HG03095 (cell line): ENCODE data around the gene PNISR.
"Not testable (repeated sequence)": the region's sequence is repeated elsewhere in the genome, so short reads cannot be mapped to it uniquely, and the experiment has no call there.

ENCODE experiments used
- ATAC-seq: cut with Tn5 transposase; IDR thresholded peaks from one replicate; pipeline ENCODE4 v1.9.1; 2021; ENCODE audit warnings: moderate library complexity; ENCODE audit not compliant: unreplicated experiment

The PNISR gene

GRCh38 chr6:99424761-99425646 is at the start of gene PNISR:
TSS of gene PNISR (minus strand) at chr6:99425308. CDS start at chr6:99414659, 10,649 bp downstream.
- peak; percentile 66 for ATAC-seq

GRCh38 chr6:99473730-99474129 is 48.6 kb upstream of the PNISR start:
- no peak for ATAC-seq

GRCh38 chr6:99471638-99472037 is 46.5 kb upstream of the PNISR start:
- ATAC-seq, result no peak

- no peak for ATAC-seq
These were observed 42.5 kb upstream of the PNISR start for GRCh38 chr6:99467509-99468106.

GRCh38 chr6:99459133-99459532 is 34.0 kb upstream of the PNISR start:
- not testable (repeated sequence) for ATAC-seq

GRCh38 chr6:99458319-99458718 is 33.2 kb upstream of the PNISR start:
- no peak for ATAC-seq

GRCh38 chr6:99446076-99446475 is 21.0 kb upstream of the PNISR start:
- ATAC-seq, result no peak

GRCh38 chr6:99434702-99435530 is 9.8 kb upstream of the PNISR start:
- ATAC-seq, result peak; percentile 84

GRCh38 chr6:99432877-99433276 is 7.8 kb upstream of the PNISR start:
- ATAC-seq, result no peak

GRCh38 chr6:99431901-99432300 is 6.8 kb upstream of the PNISR start:
- no peak for ATAC-seq

- no peak for ATAC-seq
These were observed 2.9 kb upstream of the PNISR start for GRCh38 chr6:99427988-99428387.

GRCh38 chr6:99426451-99426757 is 1.3 kb upstream of the PNISR start:
- no peak for ATAC-seq

GRCh38 chr6:99425647-99426450 is 741 bp upstream of the PNISR start:
- peak; percentile 57 for ATAC-seq

- no peak for ATAC-seq
These were observed 1.1 kb downstream of the PNISR start for GRCh38 chr6:99424022-99424421.

- no peak for ATAC-seq
These were observed 2.2 kb downstream of the PNISR start for GRCh38 chr6:99422912-99423311.

- ATAC-seq, result peak; percentile 79
These were observed 8.0 kb downstream of the PNISR start for GRCh38 chr6:99416892-99417767.

- no peak for ATAC-seq
These were observed 8.9 kb downstream of the PNISR start for GRCh38 chr6:99416226-99416625.

GRCh38 chr6:99415446-99415845 is 9.7 kb downstream of the PNISR start:
- ATAC-seq, result no peak

GRCh38 chr6:99412065-99412464 is 13.0 kb downstream of the PNISR start:
- ATAC-seq, result no peak

GRCh38 chr6:99409672-99410071 is 15.4 kb downstream of the PNISR start:
- no peak for ATAC-seq
